HepG2 (cell line): ENCODE results near the gene RSPRY1. TPM values are rescaled to one million over a fixed set of nuclear protein-coding genes. Genes with fewer than 3 reads are reported as not detected.

ENCODE experiments used
- ARID4A ChIP-seq: sonication (generic); formaldehyde crosslinking; IDR thresholded peaks from 2 replicates; pipeline ENCODE4 v1.5.0; 2020; ENCODE audit warnings: mild to moderate bottlenecking, missing genetic modification reagents, borderline replicate concordance
- CBFB ChIP-seq: sonication (generic); formaldehyde crosslinking; IDR thresholded peaks from 2 replicates; pipeline ENCODE4 v1.4.0; 2020; ENCODE audit warnings: missing genetic modification reagents
- ELF1 ChIP-seq: sonication (generic); formaldehyde crosslinking; IDR thresholded peaks from 2 replicates; pipeline ENCODE4 v1.4.0; 2020; ENCODE audit warnings: missing genetic modification reagents
- HNF1A ChIP-seq, 2 experiments: sonication (generic) in 1 of 2; formaldehyde crosslinking in 1 of 2; IDR thresholded peaks; 2 replicates each; pipeline versions ENCODE4 v1.4.0 to v1.6.1; 2016 to 2020; ENCODE audit warnings: borderline replicate concordance in 1 of 2, low read depth in 1 of 2, mild to moderate bottlenecking in 1 of 2, missing genetic modification reagents in 1 of 2
- IKZF5 ChIP-seq: IDR thresholded peaks from 2 replicates; pipeline ENCODE4 v1.6.1; 2018; ENCODE audit warnings: missing genetic modification reagents, mild to moderate bottlenecking, missing compliant biosample characterization
- JUN ChIP-seq: sonication (generic); formaldehyde crosslinking; IDR thresholded peaks from 2 replicates; pipeline ENCODE4 v1.4.0; 2020; ENCODE audit warnings: mild to moderate bottlenecking, missing genetic modification reagents
- KLF16 ChIP-seq, 2 experiments: sonication (generic) in 1 of 2; formaldehyde crosslinking in 1 of 2; IDR thresholded peaks; 2 replicates each; pipeline versions ENCODE4 v1.6.1 to v1.8.0; 2016 to 2023; ENCODE audit warnings: missing genetic modification reagents in 2 of 2, missing compliant biosample characterization in 1 of 2
- KLF6 ChIP-seq: IDR thresholded peaks from 2 replicates; pipeline ENCODE4 v1.8.0; 2016; ENCODE audit warnings: missing biosample characterization, missing genetic modification reagents
- NAIF1 ChIP-seq: sonication (generic); formaldehyde crosslinking; IDR thresholded peaks from 2 replicates; pipeline ENCODE4 v1.5.0; 2020; ENCODE audit warnings: mild to moderate bottlenecking, missing genetic modification reagents, borderline replicate concordance
- NR2F2 ChIP-seq: IDR thresholded peaks from 2 replicates; pipeline ENCODE4 v1.6.1; 2012; ENCODE audit warnings: low read depth, inconsistent platforms, borderline replicate concordance
- PATZ1 ChIP-seq: sonication (generic); formaldehyde crosslinking; IDR thresholded peaks from 2 replicates; pipeline ENCODE4 v1.4.0; 2020; ENCODE audit warnings: missing genetic modification reagents
- PCBP1 ChIP-seq: fragments of 200-400 bp; formaldehyde crosslinking; IDR thresholded peaks from 2 replicates; pipeline ENCODE4 v1.6.1; 2017; ENCODE audit warnings: mild to moderate bottlenecking, low read depth, low read length, borderline replicate concordance
- TBX2 ChIP-seq: sonication (generic); formaldehyde crosslinking; IDR thresholded peaks from 2 replicates; pipeline ENCODE4 v1.5.0; 2020; ENCODE audit warnings: missing genetic modification reagents, mild to moderate bottlenecking, borderline replicate concordance
- TRIM24 ChIP-seq: sonication (generic); formaldehyde crosslinking; IDR thresholded peaks from 2 replicates; pipeline ENCODE4 v1.8.0; 2022; ENCODE audit warnings: mild to moderate bottlenecking, missing genetic modification reagents
- ZNF576 ChIP-seq: sonication (generic); formaldehyde crosslinking; IDR thresholded peaks from 2 replicates; pipeline ENCODE4 v1.4.0; 2020; ENCODE audit warnings: mild to moderate bottlenecking, missing genetic modification reagents
- polyA plus RNA-seq, 8 experiments: library from polyadenylated mRNA; depleted of rRNA in 3 of 8; stranded (reverse) in 7 of 8; unstranded in 1 of 8; fragments of >200 nt; fragmentation: Illumina TruSeq in 4 of 8; extraction: Trizol in 4 of 8; gene quantifications; 2 replicates each; pipeline versions ENCODE4 v1.2.1 to v1.2.3, GENCODE V29; 2011 to 2016; ENCODE audit warnings: low read depth in 4 of 8, missing spikeins in 1 of 8, mixed read lengths in 1 of 8; ENCODE audit not compliant: insufficient read depth in 1 of 8
- total RNA-seq, 5 experiments: library from RNA; depleted of rRNA; stranded (reverse); fragments of >200 nt; fragmentation: Illumina TruSeq; extraction: Trizol; gene quantifications; 2 replicates each; pipeline ENCODE4 v1.2.3, GENCODE V29; 2016; ENCODE audit warnings: low read depth in 1 of 5

RSPRY1 gene
- total and polyA plus RNA-seq, 2 of the 13 experiments (the other 11 are each of a cell fraction or from before 2014, with no cell fraction given), result 53.4 to 61.0 TPM

- TF ChIP-seq PATZ1 (CRISPR knock-in tag) (peak; percentile 98), ELF1 (CRISPR knock-in tag) (peak; percentile 77), CBFB (peak; percentile 82; the same call in 1 of the 2 replicates), TBX2 (CRISPR knock-in tag) (peak; percentile 97), ARID4A (peak; percentile 88; the same call in 1 of the 2 replicates), IKZF5 (peak; percentile 96), HNF1A (IDR thresholded peaks at IDR 0.05; ENCODE audit: low read depth) (peak; percentile 72), HNF1A (CRISPR knock-in tag; IDR thresholded peaks at IDR 0.05; ENCODE audit: borderline replicate concordance) (peak; percentile 95), KLF6 (CRISPR knock-in tag) (peak; percentile 57; the same call in 1 of the 2 replicates), PCBP1 (no peak), TRIM24 (CRISPR knock-in tag) (0 out of 2 replicates have a peak, but pooled peaks have one; percentile 67), JUN (peak; percentile 92), ZNF576 (CRISPR knock-in tag) (no peak), NR2F2 (peak; percentile 89), NAIF1 (peak; percentile 80; the same call in 1 of the 2 replicates), KLF16 (CRISPR knock-in tag; IDR thresholded peaks at IDR 0.05) (peak in 1 of 2 experiments; percentile 96; a peak in 2 of 4 replicates)
These were observed 93.9 kb downstream of the RSPRY1 start (continued) for GRCh38 chr16:57279780-57280638.
